Right renal cortex interstitium (tissue), 3 donors: ENCODE data around the gene TIGD2. TPM values are rescaled to one million over a fixed set of nuclear protein-coding genes. Genes with fewer than 3 reads are reported as not detected.
"Not testable (repeated sequence)": the region's sequence is repeated elsewhere in the genome, so short reads cannot be mapped to it uniquely, and the experiment has no call there.

Source experiments
- DNase-seq, 3 donors: peaks; one replicate each; pipeline ENCODE4 v3.0.0-alpha.2; 2013; ENCODE audit warnings: low read depth in 3 of 3, low spot score in 2 of 3
- polyA plus RNA-seq, 3 donors: library from polyadenylated mRNA; unstranded; fragments of 120-200 nt; gene quantifications; one replicate each; pipeline ENCODE4 v1.2.1, GENCODE V29; 2013; ENCODE audit not compliant: insufficient read length in 3 of 3

Gene TIGD2
- polyA plus RNA-seq, 3 donors: 11.8 to 13.4 (median 12.5) TPM

DNA sequence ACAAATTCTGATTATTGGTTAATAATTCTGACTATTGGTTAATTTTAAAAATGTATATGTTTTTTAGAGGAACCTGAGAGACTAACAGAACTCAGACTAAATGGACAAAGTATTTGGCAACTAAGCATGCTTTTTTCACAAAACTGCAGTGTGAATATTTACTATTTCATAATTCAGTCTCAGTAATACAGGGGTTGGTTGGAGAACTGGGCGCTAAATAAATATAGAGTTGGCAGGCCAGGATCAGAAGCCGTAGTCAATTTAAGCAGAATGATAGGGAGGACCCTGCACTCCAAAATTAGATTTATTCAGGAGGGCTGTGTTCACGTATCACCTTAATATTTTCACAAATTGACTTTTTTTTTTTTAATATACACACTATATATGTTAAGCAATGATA is 5.8 kb downstream of the TIGD2 start:
- DNase-seq: no peak

DNA sequence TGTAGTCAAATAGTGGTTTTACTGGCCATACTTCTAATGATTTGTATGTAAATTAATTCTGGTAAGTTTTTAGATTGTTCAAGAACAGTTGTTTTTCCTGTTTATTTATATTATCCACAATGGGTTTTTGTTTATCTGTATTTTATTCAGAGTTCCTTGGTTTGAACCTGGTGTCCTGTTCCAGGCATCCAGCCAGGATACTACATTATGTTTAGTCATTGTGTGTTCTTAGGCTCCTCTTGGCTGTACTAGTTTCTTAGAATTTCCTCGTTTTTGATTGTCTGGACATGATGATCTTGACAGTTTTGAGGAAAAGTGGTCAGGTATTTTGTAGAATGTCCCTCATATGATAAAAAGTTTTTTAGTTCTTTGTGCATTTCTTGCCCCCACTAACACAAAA is 7.8 kb downstream of the TIGD2 start:
- no peak for DNase-seq

GRCh38 chr4:89119836-89120235 is 8.5 kb downstream of the TIGD2 start:
- no peak for DNase-seq

DNA sequence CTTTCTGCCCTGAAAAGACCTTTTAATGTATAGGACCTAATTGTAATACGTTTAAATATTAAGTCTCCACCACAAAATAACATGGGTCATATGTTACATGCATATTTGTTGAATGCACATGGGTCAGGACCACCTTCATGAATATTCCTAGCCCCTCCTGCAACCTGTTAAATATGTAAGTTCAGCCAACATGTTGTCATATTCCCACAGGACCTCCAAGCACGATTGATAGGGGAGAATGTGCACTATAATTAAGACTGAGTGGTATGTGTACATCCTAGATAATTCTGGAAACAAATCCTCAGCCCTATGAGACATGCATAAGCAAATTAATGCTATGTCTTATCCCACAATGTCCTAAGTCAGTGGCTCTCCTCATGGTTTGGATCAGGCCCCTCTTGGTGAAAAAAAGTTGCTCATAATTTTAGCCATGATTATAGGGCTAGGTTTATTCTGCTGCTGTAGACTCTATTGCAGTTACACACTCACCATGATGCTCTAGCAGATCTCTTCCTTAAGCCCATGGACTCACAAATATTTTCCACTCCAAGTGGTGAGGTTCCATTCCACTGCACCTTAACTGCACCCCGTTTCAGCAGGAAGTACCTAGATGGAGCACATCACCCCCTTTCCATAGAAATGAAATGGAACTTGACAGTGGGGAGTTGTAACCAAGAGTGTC is 10.2 kb downstream of the TIGD2 start:
- no peak for DNase-seq

DNA sequence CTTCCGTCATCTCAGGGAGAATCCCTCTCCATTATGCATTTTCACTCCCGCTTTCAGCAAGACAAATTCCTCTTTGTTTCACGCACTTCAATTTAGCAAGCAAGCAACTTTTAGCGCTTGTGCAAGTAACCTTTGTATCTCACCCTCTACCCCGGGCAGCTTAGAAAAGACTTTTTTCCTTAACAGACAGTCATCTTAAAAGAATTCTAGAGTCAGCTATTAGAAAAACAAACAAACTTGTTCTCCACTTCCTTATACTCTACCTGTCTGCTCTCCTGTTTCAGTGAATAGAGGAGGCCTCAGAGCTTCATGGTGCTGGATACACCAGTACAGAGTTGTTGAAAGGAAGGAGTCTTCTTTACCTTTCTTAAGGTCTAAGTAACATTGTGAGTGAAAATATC is 12.1 kb downstream of the TIGD2 start:
- DNase-seq: no peak

GRCh38 chr4:89125901-89126782 is 14.8 kb downstream of the TIGD2 start:
- no peak for DNase-seq

DNA sequence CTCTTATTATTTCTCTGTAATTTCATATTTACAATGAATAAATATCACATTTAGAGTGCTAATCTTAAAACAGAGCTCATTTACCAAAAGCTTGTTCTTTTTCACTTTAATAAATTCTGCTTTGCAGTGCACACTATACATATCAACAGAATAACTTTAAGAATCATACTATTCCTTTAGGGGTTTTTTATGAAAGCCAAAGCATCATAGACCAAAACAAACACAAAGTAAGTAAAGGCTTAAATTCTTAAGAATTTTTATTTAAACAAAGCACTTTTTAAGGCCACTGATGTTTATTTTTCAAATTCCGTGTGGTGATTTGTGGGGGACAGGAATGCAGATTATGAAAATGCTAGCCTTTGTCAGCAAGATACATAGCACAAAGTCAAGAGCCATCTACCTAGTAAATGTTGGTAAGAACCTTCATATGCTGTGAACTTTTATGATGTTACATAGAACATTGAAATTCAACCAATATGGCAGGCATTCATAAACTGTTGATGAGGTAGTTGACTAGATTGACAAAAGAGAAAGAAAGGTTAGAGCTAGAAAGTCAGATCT is 17.8 kb downstream of the TIGD2 start:
- DNase-seq: no peak

- no peak for DNase-seq
Observed at GRCh38 chr4:89134775-89135319, 23.5 kb downstream of the TIGD2 start.

DNA sequence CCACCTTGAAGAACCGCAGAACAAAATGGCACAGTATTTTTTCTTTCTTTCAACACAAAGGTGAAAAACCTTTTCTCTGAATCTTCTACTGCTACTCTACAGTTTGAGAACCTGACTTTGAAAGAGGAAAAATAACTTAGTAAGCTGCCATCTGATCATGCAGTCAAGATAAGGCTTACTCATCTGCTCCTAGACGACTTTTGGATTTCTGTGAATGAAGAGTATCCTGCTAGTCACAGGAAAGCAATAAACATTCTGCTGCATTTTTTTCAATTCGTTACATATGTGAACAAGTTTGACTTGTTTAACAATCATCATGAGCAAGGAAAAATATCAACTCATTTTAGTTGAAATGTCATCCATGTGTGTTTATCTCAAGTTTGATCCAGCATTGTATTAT is 25.2 kb downstream of the TIGD2 start:
- no peak for DNase-seq

DNA sequence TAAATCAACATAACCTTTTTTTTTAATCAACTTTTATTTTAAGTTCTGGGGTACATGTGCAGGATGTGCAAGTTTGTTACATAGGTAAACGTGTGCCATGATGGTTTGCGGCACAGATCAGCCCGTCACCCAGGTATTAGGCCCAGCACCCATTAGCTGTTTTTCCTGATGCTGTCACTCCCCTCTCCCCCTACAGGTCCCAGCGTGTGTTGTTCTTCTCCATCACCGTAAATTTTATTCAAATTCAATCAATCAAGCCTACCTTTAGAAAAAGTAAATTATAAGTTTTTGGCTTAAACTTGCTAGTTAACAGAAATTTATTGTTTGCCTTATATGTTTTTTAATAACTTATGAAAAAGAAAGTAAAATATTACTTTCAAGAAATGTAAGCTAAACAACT is 25.9 kb downstream of the TIGD2 start:
- DNase-seq: no peak

GRCh38 chr4:89137695-89138094 is 26.4 kb downstream of the TIGD2 start:
- DNase-seq: no peak

DNA sequence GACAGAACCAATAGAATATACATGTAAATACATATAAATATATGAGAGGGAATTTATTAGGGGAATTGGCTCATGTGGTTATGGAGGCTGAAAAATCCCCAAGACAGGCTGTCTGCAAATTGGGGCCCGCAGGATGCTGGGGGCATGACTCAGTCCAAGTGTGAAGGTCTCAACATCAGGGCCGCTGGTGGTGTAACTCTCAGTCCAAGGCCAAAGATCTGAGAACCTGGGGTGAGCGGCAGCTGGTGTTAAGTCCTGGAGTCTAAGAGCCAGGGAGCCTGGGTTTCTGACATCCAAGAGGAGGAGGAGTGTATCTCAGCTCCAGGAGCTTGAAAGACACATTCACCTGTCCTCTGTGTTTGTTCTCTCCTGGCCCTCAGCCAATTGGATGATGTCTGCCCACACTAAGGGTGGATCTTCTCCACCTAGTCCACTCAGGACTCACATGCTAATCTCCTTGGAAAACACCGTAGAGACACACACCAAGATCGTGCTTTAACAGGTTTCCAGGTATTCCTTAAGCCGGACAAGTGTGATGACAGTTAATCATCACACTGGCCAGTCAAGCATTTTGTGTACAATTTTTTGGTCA is 28.9 kb downstream of the TIGD2 start:
- DNase-seq: no peak

DNA sequence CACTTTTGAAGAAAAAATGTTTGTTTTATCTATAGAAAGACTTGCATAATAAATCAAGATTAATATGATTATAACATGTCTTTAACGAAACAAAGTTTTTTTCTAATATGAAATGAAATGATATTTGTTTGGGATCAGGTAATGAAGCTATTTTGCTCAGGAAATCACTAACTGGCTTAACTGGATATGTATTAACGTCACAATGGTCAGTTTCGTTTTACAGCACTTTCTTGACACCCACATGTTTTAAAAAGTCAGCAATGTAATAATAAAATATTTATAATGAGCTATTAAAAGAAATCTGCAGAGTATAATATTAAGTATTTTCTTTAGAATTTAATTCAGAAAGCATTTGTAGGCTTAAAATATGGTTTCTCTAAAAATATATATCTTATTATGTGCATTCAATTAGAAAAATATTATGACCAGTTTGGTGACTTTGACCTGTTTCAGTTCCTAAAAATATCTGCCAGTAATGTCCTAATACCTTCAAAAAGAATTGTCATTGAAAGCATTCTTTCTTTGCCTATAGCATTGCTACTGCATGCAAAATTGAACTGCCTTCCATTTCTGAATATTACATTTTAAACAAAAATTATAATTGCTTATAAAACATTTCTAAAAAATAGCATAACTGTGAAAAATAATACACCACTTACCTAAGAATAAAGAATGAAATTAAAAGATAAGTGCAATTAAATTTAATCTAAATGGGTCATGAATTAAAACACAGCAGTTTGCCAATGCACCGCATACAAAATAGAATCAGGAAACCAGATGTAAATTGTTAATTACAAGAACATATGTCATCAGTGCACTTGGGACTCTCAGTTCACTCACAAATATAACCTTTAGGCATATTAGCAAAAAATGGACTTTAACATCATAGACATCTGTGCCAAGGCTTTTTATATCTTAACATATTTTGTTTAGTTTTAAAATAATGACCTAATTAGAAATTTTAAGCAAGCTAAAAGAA is 31.6 kb downstream of the TIGD2 start:
- no peak for DNase-seq

GRCh38 chr4:89144652-89145051 is 33.3 kb downstream of the TIGD2 start:
- not testable (repeated sequence) for DNase-seq

DNA sequence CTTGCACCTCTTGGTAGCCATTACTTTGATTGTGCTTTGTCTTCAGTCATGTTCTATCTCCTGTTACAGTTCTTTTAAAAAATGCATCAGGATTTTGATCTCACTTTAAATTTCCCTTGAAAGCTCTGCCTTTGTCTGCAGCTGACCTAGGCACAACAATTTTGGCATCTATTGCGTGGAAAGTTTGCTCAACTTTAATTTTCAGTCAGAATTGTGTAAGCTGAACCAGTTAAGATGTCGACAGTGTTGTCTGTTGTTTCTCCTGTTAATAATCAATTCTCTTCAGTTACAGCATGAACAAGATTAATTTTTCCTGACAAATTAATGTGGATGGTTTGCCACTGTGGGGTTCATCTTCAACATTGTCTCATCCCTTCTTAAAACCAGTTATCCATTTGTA is 34.9 kb downstream of the TIGD2 start:
- DNase-seq: no peak

DNA sequence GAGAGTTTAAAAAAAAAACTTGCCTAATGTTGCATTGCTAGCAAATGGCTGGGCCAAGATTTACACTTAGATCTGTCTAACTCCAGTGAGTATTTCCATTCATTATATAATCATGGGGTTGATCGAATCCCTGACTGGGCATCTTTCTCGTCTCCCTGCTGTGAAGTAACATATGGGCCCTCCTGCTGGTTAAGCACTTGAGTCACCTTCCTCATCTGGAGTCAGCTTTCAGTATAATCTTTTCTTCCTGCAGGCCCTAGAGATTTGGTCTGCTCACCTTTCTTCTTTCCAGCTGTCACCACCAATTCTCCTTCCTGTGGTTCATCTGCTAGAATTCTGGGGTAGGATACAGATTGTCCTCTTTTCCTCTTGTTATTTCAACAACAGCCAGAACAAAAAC is 41.6 kb downstream of the TIGD2 start:
- no peak for DNase-seq

DNA sequence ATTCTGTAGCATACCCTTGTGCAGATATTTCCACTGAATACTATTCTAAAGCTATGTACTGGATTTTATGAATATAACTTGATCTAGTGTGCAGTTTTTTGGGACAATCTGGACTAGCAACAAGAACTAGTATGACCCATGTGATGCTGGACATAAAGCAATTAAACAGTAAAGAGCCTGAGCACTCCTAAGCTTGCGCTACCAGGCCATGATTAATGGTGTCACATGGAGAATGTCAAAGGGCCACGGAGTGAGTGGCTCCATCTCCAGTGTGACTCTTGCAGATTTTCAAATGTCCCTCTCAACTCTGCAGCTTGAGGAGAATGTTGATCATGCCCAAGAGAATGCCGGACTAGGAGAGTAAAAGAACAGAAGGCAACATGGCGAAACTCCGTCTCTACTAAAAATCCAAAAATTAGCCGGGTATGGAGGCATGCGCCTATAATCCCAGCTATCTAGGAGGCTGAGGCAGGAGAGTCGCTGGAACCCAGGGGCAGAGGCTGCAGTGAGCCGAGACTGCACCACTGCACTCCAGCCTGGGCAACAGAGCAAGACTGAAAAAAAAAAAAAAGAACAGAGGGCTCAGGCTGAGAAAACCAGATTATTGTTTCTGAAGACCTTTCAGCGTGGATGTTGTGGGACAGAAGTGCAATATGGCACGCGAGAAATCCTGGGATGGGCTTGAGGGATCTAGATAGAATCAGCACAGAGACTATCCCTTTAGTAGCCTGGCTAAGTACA is 45.0 kb downstream of the TIGD2 start:
- no peak for DNase-seq

DNA sequence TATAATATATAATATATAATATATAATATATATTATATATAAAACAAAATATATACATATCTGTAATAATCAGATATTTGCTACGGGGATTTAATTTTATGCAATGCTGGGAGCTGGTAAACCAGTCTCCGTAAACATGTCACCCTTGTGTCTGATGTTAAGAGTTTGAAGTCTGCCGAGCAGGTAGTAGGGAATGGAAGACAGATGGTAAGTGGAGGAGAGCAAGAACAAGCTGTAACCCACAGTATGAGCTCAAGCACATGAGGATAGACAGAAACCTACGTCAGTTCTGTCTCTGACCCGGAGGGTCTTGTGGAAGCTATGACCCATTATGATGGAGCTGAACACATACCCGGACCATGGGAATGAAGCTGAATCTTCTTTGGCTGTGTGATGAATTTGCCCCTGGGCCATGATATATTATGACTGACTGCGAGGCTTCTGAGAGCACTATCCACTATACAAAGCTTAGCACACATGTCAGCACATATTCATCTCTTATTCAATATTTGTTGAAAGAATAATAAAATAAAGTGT is 46.2 kb downstream of the TIGD2 start:
- no peak for DNase-seq

DNA sequence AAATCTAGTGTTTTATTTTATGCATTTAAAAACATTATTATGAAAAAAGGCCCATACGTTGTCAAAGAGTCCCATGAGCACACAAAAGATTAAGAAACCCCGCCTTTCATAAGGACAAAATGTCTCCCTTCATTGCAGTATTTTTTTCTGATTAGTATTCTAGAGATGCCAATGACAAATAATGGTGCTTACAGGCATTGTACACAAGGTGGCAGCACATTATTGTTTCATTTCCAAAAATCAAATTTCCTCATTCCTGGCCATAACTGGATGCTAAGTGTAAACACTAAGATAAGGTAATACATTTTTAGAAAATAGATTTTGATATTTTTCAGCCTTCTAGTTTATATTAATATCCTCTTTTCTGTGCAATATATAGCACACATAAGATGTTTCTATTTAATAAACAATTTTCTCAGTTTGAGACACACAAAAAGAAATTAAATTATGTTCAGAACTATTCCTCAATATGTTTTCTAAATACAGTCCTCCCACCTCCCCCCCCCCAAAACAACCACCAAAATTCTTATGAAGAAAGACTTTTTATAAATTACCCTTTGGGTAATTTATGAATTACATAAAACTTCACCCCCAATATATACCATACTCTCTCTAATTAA is 47.7 kb downstream of the TIGD2 start:
- DNase-seq: no peak
